Measurements from ENCODE around the gene TCERG1L.

The TCERG1L gene

DNA sequence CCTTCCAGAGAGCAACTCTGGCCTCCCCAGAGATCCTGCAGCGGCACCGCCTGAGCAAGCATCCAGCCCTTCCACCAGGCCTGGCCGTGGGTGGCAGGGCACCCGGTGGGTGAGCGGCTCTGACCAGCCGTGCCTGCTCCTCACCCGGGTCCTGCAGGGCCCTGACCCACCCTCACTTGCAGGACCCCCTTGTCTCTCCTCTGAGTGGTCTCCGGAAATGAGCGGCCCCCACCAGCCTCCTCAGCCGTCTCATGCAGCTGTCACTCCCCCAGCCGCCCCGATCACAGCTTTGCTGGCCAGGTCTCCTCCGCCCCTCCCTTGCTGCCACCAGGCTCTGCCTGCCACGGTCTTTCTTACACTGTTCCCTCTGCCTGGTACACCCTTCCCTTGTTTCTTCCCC is 218.2 kb downstream of the TCERG1L start:
- Histone ChIP-seq H3K4me1 (ENCODE audit: control insufficient read depth, low read depth, low read length) (peaks cover 8% of the 10 kb centered on the region), H3K9me3 (ENCODE audit: control insufficient read depth, low read depth, low read length) (no peaks in the 10 kb centered on the region), H3K36me3 (ENCODE audit: control insufficient read depth, low read depth, low read length) (no peaks in the 10 kb centered on the region), H3K27ac (ENCODE audit: low read length) (no peak overlapping the region), H3K27me3 (ENCODE audit: control insufficient read depth, insufficient read depth, low read length) (no peaks in the 10 kb centered on the region), H3K4me3 (ENCODE audit: low read length) (no peak overlapping the region), H3K9ac (ENCODE audit: low read length) (no peak overlapping the region)

DNA sequence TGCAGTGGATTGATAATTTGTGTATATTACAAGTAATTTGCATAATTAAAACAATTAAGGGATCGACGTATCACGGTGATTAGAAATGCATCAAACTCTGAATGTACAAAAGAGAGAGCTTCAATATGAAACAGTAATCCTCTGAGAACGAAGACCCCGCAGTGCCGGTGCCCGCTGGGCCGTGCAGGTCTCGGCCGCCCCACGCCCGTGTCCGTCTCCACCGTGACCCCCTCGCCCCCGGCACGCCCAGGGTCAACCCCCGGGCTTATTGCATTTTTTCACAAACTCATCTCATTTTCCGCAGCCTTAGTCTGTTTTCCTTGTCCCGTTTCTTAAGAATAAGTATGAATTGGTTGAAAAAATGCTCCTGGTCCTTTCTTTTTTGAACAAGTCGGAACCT is 218.6 kb downstream of the TCERG1L start:
- no peak overlapping the region for H3K9ac ChIP-seq (ENCODE audit: low read length)
- H3K4me3 ChIP-seq (ENCODE audit: low read length), result no peak overlapping the region
- H3K4me1 ChIP-seq (ENCODE audit: control insufficient read depth, low read depth, low read length), result peaks cover 8% of the 10 kb centered on the region
- H3K27ac ChIP-seq (ENCODE audit: low read length), result no peak overlapping the region
- H3K9me3 ChIP-seq (ENCODE audit: control insufficient read depth, low read depth, low read length), result no peaks in the 10 kb centered on the region
- H3K27me3 ChIP-seq (ENCODE audit: control insufficient read depth, insufficient read depth, low read length), result no peaks in the 10 kb centered on the region
- no peaks in the 10 kb centered on the region for H3K36me3 ChIP-seq (ENCODE audit: control insufficient read depth, low read depth, low read length)

DNA sequence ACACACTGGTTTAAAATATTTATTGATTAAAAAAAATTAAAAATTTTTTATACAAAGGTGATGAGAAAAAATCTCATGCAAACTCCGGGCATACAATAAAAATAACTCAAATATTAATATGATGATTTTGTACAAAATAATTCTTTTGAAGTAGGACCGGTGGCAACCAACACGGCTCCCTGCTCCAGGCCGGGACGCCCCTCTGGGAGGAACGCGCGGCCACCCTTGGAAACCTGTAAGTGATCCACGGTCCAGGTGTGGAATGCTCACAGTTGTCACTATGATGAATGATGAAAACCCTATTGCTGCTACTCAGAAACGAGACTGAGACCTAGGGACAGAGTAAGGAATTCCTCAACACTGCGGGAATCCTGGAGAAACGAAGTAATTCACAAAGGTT is 219.1 kb downstream of the TCERG1L start:
- Histone ChIP-seq H3K36me3 (ENCODE audit: control insufficient read depth, low read depth, low read length) (no peaks in the 10 kb centered on the region), H3K4me3 (ENCODE audit: low read length) (no peak overlapping the region), H3K4me1 (ENCODE audit: control insufficient read depth, low read depth, low read length) (peaks cover 8% of the 10 kb centered on the region), H3K9ac (ENCODE audit: low read length) (no peak overlapping the region), H3K9me3 (ENCODE audit: control insufficient read depth, low read depth, low read length) (no peaks in the 10 kb centered on the region), H3K27me3 (ENCODE audit: control insufficient read depth, insufficient read depth, low read length) (no peaks in the 10 kb centered on the region), H3K27ac (ENCODE audit: low read length) (no peak overlapping the region)

DNA sequence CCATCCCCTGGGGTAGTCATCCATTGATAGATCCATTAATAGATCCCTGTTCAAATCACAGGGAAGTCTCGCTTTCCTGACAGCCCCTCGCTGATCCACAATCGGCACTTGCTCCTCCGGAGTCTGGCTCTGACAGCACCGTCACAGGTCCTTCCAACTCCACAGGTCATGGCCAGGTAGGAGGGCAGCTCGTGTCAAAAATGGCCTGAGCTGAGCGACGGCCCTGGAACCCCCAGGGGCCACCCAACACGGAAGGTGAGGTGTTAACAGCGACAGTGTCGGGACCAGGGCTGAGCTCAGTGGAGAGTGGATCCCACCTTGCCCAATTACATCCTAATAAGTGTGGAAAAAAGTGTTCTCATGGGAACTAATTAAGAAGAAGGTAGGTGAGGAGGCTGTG is 219.8 kb downstream of the TCERG1L start:
- H3K9ac ChIP-seq (ENCODE audit: low read length), result no peak overlapping the region
- no peaks in the 10 kb centered on the region for H3K9me3 ChIP-seq (ENCODE audit: control insufficient read depth, low read depth, low read length)
- peaks cover 8% of the 10 kb centered on the region for H3K4me1 ChIP-seq (ENCODE audit: control insufficient read depth, low read depth, low read length)
- H3K4me3 ChIP-seq (ENCODE audit: low read length), result no peak overlapping the region
- H3K27ac ChIP-seq (ENCODE audit: low read length), result no peak overlapping the region
- no peaks in the 10 kb centered on the region for H3K27me3 ChIP-seq (ENCODE audit: control insufficient read depth, insufficient read depth, low read length)
- H3K36me3 ChIP-seq (ENCODE audit: control insufficient read depth, low read depth, low read length), result no peaks in the 10 kb centered on the region

DNA sequence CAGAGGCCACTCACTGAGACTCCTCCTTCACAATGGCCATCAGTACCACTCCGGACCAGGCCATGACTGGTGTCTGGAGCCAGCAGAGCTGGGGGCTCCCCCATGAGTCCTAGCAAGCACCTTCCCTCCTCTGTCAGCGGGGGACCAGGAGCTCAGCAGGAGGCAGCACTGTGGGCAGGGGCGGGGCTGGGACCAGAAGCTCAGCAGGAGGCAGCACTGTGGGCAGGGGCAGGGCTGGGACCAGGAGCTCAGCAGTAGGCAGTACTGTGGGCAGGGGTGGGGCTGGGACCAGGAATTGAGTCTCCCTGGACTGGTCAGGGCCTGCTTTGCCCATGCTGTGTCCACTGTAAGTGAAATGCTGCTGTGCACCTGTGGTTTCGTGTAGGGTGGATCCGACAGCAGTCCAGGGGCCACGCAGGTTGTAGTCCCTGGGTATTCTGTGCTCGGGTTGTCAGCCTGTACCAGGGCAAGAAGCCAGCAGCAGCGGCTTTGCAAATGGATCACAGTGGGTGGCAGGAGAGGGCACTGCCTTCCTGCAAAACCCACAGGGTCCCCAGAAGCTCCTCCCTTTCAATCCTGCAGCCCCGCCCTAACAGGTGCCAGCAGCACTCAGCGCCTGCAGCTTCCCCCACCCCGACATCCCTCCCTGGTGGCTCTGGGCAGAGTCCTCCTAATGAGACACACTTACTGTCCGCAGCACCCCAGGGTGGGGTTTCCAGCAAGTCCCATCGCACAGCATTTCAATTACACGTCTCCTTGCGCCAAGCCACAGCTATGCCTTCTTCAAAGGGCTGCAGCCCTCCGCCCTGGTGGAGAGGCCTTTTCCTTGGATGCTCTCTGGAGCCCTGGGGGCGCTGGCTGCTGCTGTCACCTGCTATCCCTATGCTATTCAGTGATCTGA is 220.5 kb downstream of the TCERG1L start:
- Histone ChIP-seq H3K27ac (ENCODE audit: low read length) (no peak overlapping the region), H3K9me3 (ENCODE audit: control insufficient read depth, low read depth, low read length) (no peaks in the 10 kb centered on the region), H3K9ac (ENCODE audit: low read length) (no peak overlapping the region), H3K4me1 (ENCODE audit: control insufficient read depth, low read depth, low read length) (peaks cover 8% of the 10 kb centered on the region), H3K27me3 (ENCODE audit: control insufficient read depth, insufficient read depth, low read length) (no peaks in the 10 kb centered on the region), H3K4me3 (ENCODE audit: low read length) (no peak overlapping the region), H3K36me3 (ENCODE audit: control insufficient read depth, low read depth, low read length) (no peaks in the 10 kb centered on the region)

DNA sequence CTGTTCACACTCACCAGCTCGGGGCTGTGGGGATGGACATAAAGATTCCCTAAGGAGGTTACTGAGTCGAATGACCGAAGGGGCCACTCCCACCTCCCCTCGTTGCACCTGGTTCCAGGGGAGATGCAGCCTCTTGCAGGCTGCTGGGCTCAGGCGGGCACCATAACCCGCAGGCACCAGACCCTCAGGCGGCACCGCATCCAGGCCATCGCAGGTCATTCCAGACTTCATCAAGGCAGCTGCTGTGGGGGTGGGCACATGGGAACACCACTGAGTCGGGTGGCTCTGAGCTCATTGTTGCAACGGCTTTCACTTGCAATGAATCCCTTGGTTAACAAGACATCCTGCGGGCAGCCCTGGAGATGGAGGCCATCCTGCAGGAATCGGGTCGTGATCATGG is 221.7 kb downstream of the TCERG1L start:
- Histone ChIP-seq H3K4me1 (ENCODE audit: control insufficient read depth, low read depth, low read length) (peaks cover 8% of the 10 kb centered on the region), H3K36me3 (ENCODE audit: control insufficient read depth, low read depth, low read length) (no peaks in the 10 kb centered on the region), H3K27ac (ENCODE audit: low read length) (no peak overlapping the region), H3K9ac (ENCODE audit: low read length) (no peak overlapping the region), H3K27me3 (ENCODE audit: control insufficient read depth, insufficient read depth, low read length) (no peaks in the 10 kb centered on the region), H3K9me3 (ENCODE audit: control insufficient read depth, low read depth, low read length) (no peaks in the 10 kb centered on the region), H3K4me3 (ENCODE audit: low read length) (no peak overlapping the region)

DNA sequence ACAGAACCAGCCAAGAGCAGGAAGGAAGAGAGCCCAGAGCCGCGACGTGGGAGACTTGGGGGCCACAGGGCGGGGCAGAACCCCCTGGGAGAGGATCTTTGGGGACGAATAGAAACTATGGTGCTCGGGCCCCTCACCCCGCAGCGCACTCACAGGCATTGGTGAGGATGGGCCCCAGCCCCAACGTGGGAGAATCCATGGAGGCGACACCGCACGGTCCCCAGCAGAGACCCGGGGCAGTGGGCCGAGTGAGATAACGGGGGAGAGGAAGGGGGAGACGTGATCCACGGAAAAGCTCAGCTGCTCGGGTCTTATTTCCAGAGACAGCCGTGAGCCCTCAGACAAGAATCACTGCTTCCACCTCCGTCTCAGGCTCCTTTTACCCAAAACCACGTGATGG is 222.4 kb downstream of the TCERG1L start:
- Histone ChIP-seq H3K4me1 (ENCODE audit: control insufficient read depth, low read depth, low read length) (peaks cover 8% of the 10 kb centered on the region), H3K9ac (ENCODE audit: low read length) (no peak overlapping the region), H3K4me3 (ENCODE audit: low read length) (no peak overlapping the region), H3K27me3 (ENCODE audit: control insufficient read depth, insufficient read depth, low read length) (no peaks in the 10 kb centered on the region), H3K9me3 (ENCODE audit: control insufficient read depth, low read depth, low read length) (no peaks in the 10 kb centered on the region), H3K36me3 (ENCODE audit: control insufficient read depth, low read depth, low read length) (no peaks in the 10 kb centered on the region), H3K27ac (ENCODE audit: low read length) (no peak overlapping the region)

DNA sequence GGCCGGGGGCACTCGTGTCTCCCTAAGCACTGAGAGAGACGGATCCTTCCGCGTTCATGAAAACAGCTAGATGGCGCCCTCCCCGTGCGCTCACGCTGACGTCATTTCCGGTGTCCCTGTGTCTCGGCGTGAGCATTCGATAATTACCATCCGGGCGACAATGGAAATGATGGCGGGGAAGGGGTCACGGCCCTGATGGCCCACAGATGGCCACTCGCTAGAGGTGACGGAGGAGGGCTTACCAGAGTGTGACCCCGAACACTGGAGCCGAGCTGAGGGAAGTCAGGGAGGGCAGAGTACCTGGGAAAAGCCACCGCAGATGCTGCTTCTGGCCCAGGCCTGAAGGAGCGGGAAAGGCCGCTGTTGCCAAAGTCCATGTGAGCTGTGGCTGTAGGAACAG is 222.9 kb downstream of the TCERG1L start:
- Histone ChIP-seq H3K27ac (ENCODE audit: low read length) (no peak overlapping the region), H3K36me3 (ENCODE audit: control insufficient read depth, low read depth, low read length) (no peaks in the 10 kb centered on the region), H3K9me3 (ENCODE audit: control insufficient read depth, low read depth, low read length) (no peaks in the 10 kb centered on the region), H3K4me3 (ENCODE audit: low read length) (no peak overlapping the region), H3K9ac (ENCODE audit: low read length) (no peak overlapping the region), H3K27me3 (ENCODE audit: control insufficient read depth, insufficient read depth, low read length) (no peaks in the 10 kb centered on the region), H3K4me1 (ENCODE audit: control insufficient read depth, low read depth, low read length) (peaks cover 3% of the 10 kb centered on the region)

DNA sequence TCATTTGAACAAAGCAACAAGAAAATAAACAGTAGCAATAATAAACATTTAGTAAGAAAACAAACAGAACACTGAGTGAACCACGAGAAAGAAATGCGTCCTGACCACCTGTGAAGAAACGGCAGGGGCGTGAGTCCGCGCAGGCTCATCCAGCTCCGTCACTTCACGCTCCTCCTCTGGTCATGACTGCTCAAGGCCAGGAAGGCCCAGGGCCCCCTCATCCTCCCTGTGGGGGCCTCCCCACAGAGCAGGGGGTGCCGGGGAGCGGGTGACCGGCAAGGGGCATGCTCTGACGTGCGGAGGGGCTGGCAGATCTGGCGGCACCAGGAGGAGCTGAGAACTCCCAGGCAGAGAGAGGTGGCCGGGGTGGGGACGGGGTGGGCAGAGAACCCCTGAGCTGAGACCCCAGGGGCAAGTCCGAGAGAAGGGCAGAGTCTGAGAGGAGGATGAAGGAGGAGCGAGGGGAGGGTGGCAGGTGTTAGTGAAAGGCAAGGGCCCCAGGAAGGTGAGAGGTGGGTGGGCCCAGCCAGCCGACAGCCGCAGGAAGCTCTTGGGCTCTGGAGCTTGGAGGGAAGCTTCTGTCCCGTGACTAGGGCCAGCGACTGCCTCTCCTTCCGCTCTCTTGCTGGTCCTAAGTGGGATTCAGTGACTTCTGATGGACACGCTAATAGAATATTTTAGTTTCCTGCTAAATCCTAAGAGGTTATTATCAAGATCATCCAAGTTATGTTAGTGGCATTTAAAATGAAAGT is 223.9 kb downstream of the TCERG1L start:
- Histone ChIP-seq H3K4me3 (ENCODE audit: low read length) (no peak overlapping the region), H3K9ac (ENCODE audit: low read length) (no peak overlapping the region), H3K36me3 (ENCODE audit: control insufficient read depth, low read depth, low read length) (no peaks in the 10 kb centered on the region), H3K4me1 (ENCODE audit: control insufficient read depth, low read depth, low read length) (peaks cover 3% of the 10 kb centered on the region), H3K9me3 (ENCODE audit: control insufficient read depth, low read depth, low read length) (no peaks in the 10 kb centered on the region), H3K27ac (ENCODE audit: low read length) (no peak overlapping the region), H3K27me3 (ENCODE audit: control insufficient read depth, insufficient read depth, low read length) (no peaks in the 10 kb centered on the region)

DNA sequence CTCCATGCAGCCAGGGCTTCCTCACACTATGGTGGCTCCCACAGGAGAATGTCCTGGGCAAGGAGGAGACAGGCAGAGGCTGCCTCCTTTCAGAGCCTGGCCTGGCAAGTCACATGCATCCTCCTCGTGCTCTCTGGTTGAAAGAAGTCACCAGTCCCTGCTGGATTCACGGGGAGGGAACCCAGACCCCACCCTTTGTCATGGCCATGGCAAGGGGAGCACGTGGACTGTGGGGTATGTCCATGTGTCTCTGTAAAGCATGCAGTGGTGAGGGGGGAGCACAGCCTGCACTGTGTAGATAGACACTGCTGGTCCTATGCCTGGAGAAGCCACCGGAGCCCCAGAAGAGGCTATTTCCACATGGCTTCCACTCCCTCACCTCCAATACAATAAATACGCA is 225.0 kb downstream of the TCERG1L start:
- Histone ChIP-seq H3K27ac (ENCODE audit: low read length) (no peak overlapping the region), H3K36me3 (ENCODE audit: control insufficient read depth, low read depth, low read length) (no peaks in the 10 kb centered on the region), H3K27me3 (ENCODE audit: control insufficient read depth, insufficient read depth, low read length) (no peaks in the 10 kb centered on the region), H3K9ac (ENCODE audit: low read length) (no peak overlapping the region), H3K4me3 (ENCODE audit: low read length) (no peak overlapping the region), H3K9me3 (ENCODE audit: control insufficient read depth, low read depth, low read length) (no peaks in the 10 kb centered on the region), H3K4me1 (ENCODE audit: control insufficient read depth, low read depth, low read length) (peaks cover 3% of the 10 kb centered on the region)

DNA sequence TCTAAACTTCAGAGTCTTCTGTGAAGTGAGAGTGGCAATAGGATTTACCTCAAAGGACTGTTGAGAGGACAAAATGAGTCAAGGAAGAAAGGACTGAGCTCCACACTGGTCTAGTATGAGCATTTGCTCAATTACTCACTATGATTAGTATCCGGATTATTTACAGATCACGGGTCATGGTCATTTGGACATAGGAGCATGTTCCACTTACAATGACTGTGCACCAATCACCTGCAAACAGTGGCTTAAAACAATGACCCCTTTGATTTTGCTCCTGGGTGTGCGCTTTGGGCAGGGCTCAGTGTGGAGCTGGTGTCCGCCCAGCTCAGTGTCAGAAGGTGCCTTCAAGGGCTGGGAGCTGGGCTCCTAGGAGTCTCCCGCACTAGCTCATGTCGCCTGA is 225.4 kb downstream of the TCERG1L start:
- no peaks in the 10 kb centered on the region for H3K9me3 ChIP-seq (ENCODE audit: control insufficient read depth, low read depth, low read length)
- no peak overlapping the region for H3K4me3 ChIP-seq (ENCODE audit: low read length)
- H3K9ac ChIP-seq (ENCODE audit: low read length), result no peak overlapping the region
- H3K36me3 ChIP-seq (ENCODE audit: control insufficient read depth, low read depth, low read length), result no peaks in the 10 kb centered on the region
- no peaks in the 10 kb centered on the region for H3K27me3 ChIP-seq (ENCODE audit: control insufficient read depth, insufficient read depth, low read length)
- no peak overlapping the region for H3K27ac ChIP-seq (ENCODE audit: low read length)
- peaks cover 3% of the 10 kb centered on the region for H3K4me1 ChIP-seq (ENCODE audit: control insufficient read depth, low read depth, low read length)
